Activated T-cell treated with anti-CD3 and anti-CD28 coated beads, Interleukin-2, amount 50 U/mL, for 48 hours (primary cell): Measurements from ENCODE around the gene CD3D.

ENCODE experiments used
- DNase-seq, 2 experiments: peaks; one replicate each; pipeline ENCODE4 v3.0.0-alpha.2; 2020

Gene CD3D

DNA sequence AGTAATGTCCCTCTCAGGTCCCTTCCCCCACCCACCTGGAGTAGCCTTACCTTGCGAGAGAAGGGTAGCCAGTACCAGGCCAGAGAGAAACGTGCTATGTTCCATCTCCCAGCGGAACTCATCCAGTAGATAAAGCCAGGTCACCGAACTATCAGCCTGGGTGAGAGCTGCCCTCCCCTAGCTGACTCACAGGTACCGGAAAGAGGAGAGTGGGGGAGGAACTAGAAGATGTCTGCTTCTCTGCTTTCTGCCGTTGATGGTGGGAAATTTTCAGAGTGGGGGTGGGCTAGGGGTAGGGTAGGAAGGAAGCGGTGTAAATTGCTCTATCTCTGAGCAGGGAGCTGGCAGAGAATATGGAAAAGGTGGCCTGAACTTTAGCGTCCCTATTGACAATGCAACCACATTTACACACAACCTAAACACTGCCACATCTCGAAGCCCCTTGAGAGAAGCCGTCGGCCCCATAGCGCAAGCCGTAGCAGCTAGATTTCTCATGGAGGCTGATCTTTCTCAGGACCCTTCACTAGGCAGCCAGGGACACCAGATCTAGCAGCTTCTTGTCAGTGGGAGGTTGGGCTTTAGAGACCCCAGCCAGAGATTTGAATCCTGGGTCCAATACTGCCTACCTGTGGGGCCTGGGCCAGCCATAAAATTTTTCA lies at the start of gene CD3D:
Gene CD3D, minus strand, starts transcription at position 203 of the 659 bp plus-strand sequence. Its CDS starts 98 bp downstream, at position 105.
- DNase-seq, result peak; percentile 76 to 80

DNA sequence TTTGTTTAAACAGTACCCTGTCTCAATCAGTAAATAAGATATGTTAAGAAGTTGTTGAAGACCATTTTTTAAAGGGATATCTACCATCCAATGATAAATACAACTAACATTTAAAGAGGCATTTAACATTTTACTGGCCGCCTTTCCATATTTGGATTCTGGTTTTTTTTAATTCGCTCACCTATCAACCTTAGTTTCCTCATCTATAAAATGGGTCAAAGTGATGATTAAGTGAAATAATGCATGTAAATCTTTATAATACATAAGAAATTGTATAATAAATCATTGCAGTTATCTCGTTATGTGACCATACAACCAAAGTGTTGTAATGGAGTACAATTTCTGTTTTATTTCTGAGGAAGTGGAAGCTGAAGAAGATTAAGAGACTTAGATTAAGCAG lies 41.2 kb upstream of the CD3D start:
- no peak for DNase-seq

DNA sequence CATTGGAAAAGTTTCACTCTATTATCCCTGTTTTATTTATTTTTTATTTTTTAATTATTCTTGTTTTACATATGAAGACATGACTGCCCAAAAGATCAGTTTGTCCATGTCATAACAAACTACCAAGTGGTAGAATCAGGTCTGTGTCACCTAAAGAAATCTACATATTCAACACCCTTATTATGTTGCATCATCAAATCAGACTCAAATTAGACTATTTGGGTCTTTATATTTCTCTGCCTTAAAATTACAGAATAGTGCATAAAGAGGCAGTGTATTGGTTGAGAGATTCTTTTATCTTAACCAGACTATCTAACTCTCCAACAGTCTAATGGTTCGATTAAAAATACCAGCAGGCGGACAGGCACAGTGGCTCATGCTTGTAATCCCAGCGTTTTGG lies 40.4 kb upstream of the CD3D start:
- DNase-seq, result no peak

DNA sequence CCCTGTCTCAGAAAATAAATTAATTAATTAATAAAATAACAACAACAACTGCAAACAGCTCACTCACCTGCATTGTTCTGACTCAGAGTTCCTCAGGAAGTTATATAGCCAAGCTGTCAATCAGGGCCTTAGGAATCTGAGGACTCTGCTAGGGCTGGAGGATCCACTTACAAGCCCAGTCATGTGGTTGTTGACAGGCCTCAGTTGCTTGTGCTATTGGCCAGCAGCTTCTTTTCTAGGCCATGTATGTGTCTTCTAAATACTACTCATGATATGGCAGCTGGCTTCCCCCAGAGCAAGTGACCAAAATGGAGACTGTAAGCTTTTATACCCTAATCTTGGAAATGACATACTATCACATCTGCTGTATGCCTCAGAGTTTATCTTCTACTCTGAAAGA lies 38.1 kb upstream of the CD3D start:
- DNase-seq, result no peak

DNA sequence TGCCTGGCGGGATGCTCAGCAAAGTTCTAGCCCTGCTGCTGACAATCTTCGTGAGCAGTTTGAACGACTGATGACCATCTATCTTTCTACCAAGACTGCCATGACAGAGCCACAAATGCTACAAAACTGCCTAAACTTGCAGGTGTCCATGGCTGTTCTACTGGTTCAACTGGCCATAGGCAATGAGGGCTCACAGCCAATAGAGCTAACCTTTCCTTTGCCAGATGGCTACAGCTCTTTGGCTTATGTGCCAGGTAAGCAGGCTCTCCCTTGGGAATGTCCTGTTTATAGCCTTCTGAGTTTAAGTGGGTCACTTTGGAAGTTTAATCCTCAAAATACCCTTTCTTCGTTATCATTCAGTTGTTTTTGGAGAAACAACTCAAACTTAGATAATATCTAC lies 37.0 kb upstream of the CD3D start:
- DNase-seq, result no peak

DNA sequence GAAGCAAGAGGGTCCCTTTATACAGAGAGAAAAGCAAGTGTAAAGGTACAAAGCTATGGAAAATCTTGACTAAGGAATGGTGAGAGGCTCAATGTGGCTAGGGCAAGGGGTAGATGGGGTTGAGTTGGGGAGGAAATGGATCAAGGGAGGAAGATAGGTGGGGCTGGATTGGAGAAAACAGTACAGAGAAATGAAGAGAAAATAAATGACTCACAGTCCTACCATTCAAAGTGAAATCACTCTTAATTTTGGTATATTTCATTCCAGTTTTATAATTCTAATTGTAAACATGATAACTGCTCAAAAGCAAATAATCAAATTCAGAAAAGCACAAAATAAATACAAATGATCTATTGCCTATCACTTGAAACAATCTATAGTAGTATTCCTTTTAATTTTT lies 33.5 kb upstream of the CD3D start:
- DNase-seq, result no peak

DNA sequence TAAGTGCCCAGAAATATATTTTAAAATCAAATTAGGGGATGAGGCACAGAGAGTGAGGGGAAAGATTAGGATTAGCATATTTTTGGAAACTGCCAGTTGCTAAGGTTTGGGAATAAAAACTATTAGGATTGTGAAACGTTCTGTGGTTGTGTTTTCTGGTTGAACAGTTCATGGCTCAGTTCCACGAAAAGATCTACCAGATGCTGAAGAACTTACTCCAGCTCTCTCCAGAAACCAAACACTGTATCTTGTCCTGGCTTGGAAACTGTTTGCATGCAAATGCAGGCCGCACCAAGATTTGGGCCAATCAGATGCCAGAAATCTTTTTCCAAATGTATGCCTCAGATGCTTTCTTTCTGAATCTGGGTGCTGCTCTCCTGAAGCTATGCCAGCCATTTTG lies 32.2 kb upstream of the CD3D start:
- DNase-seq, result no peak

DNA sequence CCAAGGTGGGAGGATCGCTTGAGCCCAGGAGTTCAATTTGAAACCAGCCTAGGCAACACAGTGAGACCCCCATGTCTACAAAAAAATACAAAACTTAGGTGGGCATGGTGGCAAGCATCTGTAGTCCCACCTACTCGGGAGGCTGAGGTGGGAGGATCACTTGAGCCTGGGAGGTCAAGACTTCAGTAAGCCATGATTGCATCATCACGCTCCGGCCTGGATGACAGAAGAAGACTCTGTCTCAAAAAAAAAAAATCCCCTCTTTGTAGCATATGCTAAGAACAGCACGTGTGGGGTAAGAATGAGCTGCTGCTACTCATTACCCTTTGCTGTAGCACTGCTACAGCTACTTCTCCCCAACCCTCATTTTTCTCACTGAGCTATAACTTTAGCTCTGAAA lies 31.4 kb upstream of the CD3D start:
- DNase-seq, result no peak

DNA sequence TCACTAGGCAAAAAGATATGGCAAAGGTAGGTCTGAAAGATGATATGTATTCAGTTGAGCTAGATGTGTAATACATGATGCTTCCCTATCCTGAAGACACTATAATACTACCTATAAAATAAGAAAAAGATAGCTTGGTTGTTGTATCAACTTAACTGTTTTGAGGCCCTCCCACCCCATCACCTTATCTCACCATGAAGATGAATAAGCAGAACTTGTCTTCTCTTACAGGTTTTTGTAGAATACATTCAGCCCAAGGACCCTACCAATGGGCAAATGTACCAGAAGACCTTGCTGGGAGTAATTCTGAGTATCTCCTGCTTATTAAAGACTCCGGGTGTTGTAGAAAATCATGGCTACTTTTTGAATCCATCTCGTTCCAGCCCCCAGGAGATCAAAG lies 30.8 kb upstream of the CD3D start:
- DNase-seq, result no peak

DNA sequence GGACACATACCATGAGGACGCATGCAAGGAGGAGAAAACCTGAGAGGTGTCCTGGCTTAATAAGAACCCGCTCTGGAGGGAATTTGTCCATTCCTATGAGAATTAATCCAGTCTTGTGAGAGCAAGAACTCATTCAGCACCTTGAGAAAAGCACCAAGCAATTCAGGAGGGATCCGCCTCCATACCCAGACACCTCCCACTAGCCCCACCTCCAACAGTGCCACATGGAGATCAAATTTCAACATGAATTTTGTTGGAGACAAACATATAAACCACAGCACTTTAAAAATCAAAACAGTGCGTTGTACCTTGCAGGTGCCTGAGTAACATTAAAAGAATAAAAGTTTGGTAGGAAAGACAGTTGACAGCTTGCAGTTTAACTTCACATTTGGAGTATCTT lies 28.3 kb upstream of the CD3D start:
- no peak for DNase-seq

DNA sequence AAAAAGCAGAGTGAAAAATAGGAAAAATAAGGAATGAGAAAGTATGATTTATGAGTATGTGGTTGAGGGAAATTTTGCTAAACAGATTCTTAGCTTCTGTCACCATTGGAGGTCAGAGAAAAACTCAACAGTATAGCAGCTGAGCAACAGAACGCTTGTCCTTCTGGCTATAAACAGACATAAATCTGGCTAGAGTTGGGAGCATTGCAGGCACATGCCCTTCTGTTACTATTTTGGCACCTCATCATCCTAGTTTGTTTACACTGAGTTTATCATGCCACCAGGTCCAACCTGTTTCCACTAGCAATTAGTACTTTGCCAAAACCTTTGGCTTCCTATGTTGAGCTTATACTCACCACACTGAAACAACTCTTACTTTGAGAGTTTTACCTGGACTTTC lies 23.8 kb upstream of the CD3D start:
- no peak for DNase-seq

DNA sequence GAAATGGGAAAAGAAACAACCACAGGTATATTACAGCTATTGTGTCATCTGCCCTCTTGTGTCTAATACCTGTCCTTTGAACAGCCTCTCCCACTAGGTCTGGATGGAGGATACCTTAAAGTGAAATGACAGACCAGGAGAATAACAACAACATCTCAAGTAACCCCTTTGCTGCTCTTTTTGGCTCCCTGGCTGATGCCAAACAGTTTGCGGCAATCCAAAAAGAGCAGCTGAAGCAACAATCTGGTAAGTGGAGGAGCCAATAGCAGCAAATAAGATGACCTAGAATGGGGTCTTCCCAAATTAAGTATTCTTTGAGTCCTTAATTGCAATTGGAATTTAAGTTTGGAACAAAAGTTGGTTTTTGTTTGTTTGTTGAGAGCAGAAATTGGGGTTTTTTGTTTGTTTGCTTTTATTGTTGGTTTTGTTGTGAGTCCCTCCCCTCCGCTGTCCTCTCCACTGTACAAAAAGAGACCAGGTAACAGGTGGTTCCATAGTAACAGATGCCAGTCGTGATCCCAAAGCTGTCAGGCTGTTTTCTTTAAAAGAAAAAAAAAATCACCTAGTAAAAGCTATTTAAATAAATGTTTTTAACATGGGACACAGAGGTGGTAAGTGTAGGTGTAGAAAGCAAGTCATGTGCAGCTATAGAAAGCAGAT lies 22.6 kb upstream of the CD3D start:
- no peak for DNase-seq

DNA sequence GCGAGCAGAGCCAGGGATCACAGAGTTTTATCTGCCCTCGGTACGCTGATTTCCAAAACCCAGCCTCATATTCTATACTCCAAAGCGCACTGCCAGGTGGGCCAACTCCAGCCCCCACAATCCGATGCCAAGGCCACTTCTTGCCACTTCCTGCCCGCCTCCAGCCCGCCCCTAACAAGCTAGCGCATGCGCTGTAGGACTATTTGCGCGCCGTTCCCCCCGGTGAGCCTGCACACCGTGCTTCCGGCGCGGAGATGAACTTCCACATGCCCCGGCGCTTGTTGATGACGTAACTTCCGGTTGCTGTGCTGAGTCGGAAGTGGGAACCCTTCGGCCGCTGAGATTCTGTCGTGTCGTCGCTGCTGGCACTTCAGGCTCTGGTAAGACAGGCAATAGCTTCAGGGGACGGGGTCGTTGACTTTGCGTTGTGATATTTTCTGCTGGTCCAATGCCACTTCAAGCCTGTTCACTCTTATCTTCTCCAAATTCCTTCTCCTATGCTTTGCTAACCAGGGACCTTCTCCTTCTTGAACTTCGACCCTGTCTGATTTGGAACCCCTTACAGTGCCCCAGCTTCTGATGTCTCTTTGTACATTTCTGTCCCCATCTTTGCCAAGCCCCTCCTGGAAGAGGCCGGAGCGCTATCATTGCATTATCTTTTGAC lies 16.9 kb upstream of the CD3D start, which contains the start of gene UBE4A:
Gene UBE4A, plus strand, starts transcription at position 306 of the 664 bp plus-strand sequence. CDS start 5,481 bp downstream, outside the sequence.
- peak; percentile 98 to 99 for DNase-seq

DNA sequence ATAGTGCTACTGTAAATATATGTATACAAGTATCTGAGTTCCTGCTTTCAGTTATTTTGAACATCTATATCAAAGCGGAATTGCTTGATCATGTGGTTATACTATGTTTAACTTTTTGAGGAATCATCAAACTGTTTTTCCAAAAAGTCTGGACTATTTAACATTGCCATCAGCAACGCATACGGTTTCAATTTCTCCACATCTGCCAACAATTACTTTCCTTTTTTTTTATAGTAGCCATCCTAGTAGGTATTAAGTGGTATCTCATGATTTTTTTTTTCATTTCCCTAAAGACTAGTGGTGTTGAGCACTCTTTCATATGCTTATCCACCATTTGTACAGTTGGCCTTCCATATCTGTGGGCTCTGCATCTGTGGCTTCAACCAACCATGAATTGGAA lies 15.6 kb upstream of the CD3D start:
- no peak for DNase-seq

DNA sequence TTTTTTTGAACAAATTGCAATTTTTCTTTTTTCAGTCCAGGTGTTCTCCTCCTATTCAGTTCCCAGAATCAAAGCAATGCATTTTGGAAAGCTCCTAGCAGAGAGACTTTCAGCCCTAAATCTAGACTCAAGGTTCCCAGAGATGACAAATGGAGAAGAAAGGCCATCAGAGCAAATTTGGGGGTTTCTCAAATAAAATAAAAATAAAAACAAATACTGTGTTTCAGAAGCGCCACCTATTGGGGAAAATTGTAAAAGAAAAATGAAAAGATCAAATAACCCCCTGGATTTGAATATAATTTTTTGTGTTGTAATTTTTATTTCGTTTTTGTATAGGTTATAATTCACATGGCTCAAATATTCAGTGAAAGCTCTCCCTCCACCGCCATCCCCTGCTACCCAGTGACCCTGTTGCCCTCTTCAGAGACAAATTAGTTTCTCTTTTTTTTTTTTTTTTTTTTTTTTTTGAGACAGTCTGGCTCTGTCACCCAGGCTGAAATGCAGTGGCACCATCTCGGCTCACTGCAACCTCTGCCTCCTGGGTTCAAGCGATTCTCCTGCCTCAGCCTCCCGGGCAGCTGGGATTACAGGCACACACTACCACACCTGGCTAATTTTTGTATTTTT lies 10.7 kb upstream of the CD3D start:
- no peak for DNase-seq

DNA sequence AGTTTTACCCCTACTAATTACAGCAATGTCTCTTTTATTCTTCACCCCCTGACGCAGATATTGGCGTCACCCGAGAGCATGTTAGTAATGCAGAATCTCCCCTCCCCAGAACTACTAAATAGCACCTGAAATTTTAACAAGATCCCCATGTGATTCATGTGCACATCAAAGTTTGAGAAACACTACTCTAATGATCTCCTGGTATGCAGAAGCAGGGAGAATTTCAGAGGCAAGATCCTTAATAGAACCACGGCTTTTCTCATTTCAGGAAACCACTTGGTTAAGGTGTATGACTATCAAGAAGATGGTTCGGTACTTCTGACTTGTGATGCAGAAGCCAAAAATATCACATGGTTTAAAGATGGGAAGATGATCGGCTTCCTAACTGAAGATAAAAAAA lies 7.0 kb upstream of the CD3D start:
- DNase-seq, result no peak

DNA sequence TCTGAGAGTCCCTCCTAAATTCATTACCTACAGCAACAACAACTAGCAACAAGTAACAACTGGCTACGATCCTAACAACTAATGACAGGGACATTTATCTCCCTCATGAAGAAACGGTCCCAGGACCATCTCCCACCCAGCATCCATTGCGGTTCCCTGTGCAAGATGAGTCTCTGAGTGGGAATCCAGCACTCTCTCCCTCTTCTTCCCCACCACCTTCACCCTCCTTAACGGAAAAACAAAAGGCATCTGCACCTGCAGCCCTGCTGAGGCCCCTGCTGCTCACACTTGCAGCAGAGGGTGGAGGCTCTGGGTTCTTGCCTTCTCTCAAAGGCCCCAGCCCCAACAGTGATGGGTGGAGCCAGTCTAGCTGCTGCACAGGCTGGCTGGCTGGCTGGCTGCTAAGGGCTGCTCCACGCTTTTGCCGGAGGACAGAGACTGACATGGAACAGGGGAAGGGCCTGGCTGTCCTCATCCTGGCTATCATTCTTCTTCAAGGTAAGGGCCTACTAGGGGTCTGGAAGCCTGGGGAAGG lies 1.5 kb upstream of the CD3D start, which contains the start of gene CD3G:
Gene CD3G, plus strand, starts transcription at position 364 of the 535 bp plus-strand sequence. Its CDS starts 80 bp downstream, at position 444.
- peak; percentile 84 to 85 for DNase-seq

DNA sequence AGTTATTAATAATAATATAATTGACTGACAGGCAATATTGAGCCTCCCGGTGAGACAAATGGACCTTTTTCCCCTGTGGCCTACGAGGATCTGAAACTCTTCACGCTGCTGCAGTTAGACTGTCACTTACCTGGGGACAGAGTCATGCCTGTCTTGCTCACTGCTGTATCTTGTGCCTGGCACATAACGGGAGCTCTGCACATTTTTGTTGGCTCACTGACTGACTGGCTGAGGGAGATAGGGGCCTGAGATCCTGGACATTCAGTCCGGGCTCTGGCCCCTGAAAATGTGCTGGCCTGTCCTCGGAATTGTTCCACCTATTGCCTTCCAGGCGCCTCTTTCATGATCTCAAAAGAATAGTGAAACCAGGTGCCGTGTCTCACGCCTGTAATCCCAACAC lies 743 bp upstream of the CD3D start:
- peak; percentile 61 to 64 for DNase-seq

DNA sequence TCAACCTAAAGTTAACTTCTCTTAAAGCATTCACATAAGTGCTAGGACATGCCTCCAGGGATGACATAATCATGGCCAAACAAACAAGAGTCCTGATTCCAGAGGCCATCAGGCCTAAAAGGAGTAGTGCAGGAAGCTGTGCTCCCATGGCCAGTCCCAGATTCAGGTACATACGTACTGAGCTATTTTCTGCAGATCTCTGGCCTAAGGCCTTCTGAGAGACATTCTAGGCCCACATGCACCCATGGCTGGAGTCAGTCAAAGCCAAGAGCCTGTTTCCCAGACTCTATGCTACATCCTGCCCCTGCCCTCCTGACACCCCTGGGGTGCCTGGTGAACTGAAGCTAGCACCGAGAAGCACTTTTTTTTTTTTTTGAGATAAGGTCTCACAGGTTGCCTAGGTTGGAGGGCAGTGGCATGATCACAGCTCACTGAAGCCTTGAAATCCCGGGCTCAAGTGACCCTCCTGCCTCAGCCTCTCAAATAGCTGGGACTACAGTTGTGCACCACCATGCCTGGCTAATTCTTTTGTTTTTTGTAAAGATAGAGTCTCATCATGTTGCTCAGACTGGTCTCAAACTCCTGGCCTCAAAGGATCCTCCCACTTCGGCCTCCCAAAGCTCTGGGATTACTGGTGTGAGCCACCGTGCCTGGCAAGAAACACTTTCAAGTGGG lies 553 bp downstream of the CD3D start:
- DNase-seq, result no peak

DNA sequence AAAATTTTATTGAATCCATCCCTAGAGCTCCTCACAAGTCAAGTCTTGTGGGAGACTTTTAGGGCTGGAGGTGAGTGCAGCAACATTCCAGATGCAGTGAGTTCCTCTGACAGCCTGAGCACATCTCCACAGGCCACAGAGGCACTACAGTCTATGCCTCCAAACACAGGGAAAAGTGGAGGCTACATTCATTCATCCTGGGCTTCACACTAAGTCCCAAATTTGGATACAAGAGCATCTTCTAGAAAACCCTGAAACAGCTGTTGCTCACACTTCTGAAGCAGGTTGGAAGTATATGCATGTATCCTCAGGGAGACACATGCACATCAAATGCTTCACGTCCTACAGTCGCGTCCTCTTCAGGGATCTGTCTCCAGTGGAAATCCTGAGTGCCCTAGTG lies 1.2 kb downstream of the CD3D start:
- no peak for DNase-seq

DNA sequence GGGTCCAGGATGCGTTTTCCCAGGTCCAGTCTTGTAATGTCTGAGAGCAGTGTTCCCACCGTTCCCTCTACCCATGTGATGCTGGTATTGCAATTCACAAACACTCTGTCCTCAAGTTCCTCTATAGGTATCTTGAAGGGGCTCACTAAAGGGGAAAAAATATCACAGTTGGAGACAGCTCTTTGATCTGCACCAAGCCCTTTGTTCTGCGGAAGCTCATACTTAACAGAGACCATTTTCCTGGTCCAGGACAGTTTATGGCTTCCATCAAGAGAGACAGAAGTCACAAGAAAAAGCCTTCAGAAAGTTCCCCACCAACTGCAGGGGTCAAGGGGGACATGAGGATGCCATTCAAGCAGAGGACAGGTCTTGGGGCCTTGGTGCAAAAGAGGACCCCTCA lies 2.1 kb downstream of the CD3D start:
- DNase-seq, result no peak

DNA sequence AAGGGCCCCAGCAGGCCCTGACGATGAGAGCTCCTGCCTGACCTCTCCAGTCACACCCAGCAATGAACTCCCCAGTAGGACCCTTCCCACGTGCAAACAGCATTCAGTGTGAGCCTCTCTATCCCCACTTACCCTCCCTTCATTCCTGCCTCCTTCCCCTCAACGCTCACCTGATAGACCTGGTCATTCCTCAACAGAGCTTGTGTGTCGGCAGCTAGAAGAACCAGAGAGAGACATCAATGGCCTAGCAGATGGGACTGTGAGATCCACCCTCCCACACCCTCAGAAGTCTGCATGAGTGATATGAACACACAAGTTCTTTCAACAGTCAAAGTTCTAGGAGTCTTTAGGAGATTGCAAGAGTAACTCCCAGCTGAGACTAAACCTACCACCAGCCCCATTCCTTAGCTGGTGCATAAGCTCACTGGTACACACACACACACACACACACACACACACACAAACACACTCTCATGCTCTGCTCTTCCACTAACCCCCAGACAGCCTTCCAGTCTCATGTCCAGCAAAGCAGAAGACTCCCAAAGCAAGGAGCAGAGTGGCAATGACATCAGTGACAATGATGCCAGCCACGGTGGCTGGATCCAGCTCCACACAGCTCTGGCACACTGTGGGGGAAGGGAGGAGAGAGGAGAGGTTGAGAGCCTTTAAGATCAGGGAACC lies 3.1 kb downstream of the CD3D start:
- peak in 1 of 2 experiments; percentile 54 for DNase-seq
